ENCODE results near the gene TLDC2.

DNA sequence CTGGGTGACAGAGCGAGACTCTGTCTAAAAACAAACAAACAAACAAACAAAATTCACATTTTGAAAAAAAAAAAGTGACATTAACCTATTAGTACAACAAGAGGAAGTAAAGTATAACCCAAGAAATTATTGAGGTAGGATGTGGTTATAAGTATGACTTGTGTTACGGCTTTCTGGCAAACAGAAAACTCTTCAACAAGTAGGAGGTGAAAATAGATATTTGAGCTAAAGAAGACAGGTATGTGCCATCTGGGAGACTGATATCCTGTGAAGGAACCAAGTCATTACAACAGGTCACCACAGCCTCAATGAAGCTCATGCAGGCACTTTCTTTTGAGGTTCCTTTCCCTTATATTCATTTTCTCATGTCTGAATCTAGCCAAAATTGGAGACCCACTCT is 28.8 kb downstream of the TLDC2 start:
- no peak for TF ChIP-seq EP300 (IDR thresholded peaks at IDR 0.05; ENCODE audit: borderline replicate concordance in 1 of 2, low read depth in 2 of 2, low read length in 2 of 2)
- no peak for TF ChIP-seq BRCA1 (IDR thresholded peaks at IDR 0.05; ENCODE audit: low read depth, low read length)
- TF ChIP-seq, protein P1, sequence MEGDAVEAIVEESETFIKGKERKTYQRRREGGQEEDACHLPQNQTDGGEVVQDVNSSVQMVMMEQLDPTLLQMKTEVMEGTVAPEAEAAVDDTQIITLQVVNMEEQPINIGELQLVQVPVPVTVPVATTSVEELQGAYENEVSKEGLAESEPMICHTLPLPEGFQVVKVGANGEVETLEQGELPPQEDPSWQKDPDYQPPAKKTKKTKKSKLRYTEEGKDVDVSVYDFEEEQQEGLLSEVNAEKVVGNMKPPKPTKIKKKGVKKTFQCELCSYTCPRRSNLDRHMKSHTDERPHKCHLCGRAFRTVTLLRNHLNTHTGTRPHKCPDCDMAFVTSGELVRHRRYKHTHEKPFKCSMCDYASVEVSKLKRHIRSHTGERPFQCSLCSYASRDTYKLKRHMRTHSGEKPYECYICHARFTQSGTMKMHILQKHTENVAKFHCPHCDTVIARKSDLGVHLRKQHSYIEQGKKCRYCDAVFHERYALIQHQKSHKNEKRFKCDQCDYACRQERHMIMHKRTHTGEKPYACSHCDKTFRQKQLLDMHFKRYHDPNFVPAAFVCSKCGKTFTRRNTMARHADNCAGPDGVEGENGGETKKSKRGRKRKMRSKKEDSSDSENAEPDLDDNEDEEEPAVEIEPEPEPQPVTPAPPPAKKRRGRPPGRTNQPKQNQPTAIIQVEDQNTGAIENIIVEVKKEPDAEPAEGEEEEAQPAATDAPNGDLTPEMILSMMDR (IDR thresholded peaks at IDR 0.05; ENCODE audit: control extremely low read depth in 1 of 3, insufficient read depth in 1 of 3, low read depth in 1 of 3, low read length in 3 of 3) = no peak
- no peak for TF ChIP-seq EZH2 (IDR thresholded peaks at IDR 0.05; ENCODE audit: low read depth, low read length, severe bottlenecking)

Data from H1 (cell line).